Measurements from ENCODE around the gene ULK2.
A peak's percentile ranks its signal among the peaks of the same experiment; 100 is the strongest.

Gene ULK2

DNA sequence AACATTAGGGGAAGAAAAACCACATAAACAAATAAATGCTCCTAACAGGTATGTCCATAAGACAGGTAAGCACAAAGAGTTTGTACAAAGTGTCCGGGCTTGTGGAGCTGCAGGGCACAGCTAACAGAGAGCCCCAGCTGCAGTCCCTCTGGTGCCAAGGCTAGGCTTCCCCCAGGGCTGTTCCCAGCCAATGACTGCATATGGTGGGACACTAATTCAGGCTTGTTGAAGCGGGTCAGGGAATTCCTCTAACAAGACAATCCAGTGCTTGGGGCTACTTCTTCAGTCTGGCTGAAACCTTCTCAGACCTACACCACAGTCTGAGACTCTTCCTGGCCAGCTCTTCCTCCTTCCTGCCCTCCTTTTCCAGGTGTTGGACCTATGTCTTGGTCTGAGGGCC, 67.9 kb downstream of the ULK2 start:
- TF ChIP-seq CTCF (IDR thresholded peaks at IDR 0.05; ENCODE audit: low read depth, low read length) = no peak
- H3K4me3 ChIP-seq (ENCODE audit: low read depth, low read length) = no peak overlapping the region

DNA sequence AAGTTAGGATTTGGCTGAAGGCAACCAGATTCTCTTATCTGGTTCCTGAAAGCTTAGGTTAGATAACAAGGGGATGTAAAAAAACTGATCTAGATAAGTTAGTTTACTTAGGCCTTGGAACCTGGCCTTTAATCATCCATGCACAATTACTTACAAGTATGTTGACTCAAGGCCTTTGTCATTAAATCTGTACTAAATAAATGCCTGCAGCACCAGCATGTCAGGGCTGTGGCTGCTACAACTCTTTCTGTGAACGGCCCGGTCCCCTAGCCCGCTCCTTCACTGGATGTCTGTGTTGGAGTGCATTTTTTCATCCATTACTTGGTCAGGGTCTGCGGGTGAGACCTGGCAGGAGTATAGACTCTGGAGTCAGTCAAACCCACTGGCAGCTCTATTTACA, 71.3 kb downstream of the ULK2 start:
- H3K4me3 ChIP-seq (ENCODE audit: low read depth, low read length) = no peak overlapping the region
- TF ChIP-seq CTCF (IDR thresholded peaks at IDR 0.05; ENCODE audit: low read depth, low read length) = no peak

- TF ChIP-seq CTCF (IDR thresholded peaks at IDR 0.05; ENCODE audit: low read depth, low read length) = no peak
- no peak overlapping the region for H3K4me3 ChIP-seq (ENCODE audit: low read depth, low read length)
Observed at GRCh38 chr17:19791918-19792550, 75.7 kb downstream of the ULK2 start.

DNA sequence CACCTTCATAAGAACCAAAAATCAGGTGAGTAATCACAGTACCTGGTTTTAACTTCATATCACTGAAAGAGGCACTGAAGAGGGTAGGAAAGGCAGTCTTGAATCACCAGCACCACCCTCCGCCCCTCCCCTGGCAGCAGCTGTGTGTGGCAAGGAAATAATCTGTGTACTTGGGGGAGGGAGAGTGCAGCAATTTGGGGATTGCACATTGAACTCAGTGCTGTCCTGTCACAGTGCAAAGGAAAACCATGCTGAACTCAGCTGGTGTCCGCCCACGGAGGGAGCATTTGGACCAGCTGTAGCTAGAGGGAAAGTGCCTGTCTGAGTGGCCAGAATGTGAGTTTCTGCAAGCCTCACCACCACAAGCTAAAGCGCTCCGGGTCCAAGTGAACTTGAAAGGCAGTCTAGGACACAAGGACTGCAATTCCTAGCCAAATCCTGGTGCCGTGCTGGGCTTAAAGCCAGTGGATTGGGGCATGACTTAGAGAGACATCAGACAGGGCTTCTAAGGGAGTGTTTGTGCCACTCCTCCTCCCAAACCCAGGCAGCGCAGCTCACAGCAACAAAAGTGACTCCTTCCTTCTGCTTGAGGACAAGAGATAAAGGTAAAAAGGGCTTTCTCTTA, 79.9 kb downstream of the ULK2 start:
- no peak for TF ChIP-seq CTCF (IDR thresholded peaks at IDR 0.05; ENCODE audit: low read depth, low read length)
- no peak overlapping the region for H3K4me3 ChIP-seq (ENCODE audit: low read depth, low read length)

GRCh38 chr17:19785854-19786253, 81.9 kb downstream of the ULK2 start:
- TF ChIP-seq CTCF (IDR thresholded peaks at IDR 0.05; ENCODE audit: low read depth, low read length) = peak; percentile 25; the same call in 1 of the 2 replicates

DNA sequence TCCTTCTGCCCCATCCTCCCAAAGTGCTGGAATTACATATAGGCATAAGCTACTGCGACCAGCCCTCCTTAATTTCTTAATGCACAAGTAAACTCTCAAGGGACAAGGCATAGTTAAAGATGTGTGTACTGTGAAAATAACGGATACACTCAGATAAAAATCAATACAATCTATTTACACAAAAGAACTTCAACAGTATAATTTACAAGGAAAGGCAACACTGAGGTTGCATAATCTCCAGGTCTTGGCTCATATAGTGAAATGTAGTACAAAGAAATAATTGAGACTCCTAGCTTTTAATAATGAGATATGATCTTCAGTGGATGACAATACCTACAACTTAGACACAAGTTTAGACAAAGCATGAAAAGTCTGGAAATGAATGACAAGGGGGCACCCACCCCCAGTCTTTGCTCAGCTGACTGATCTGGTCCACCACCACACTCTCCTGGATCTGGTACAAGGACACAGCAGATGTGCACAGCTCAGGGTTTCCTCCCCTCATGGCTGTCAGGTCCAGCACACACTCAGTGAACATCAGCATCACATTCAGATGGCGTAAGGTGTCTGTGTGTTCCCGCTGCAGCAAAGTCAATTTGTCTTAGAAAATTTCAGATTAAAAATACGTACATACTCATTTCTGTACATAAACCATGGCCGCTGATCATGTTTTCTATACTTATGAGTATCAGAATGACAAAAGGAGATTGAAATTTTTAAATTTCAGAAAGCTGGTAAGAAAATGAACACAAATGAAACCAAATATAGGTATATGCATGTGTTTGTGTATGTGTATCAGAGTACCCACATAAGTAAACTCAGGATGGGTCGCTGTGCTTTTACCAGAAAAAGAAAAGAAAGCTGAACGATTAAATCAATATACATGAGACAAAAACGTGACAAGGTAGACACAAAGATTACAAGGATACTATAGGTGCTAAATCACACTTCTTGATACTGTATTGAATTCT, 86.0 kb downstream of the ULK2 start:
- no peak overlapping the region for H3K4me3 ChIP-seq (ENCODE audit: low read depth, low read length)
- no peak for TF ChIP-seq CTCF (IDR thresholded peaks at IDR 0.05; ENCODE audit: low read depth, low read length)

More at GRCh38 chr17:19785854-19786253, 81.9 kb downstream of the ULK2 start:
- no peak overlapping the region for H3K4me3 ChIP-seq (ENCODE audit: low read depth, low read length)

Data from WI38 (cell line).